Measurements from ENCODE around the gene FCHO2.

Gene FCHO2

DNA sequence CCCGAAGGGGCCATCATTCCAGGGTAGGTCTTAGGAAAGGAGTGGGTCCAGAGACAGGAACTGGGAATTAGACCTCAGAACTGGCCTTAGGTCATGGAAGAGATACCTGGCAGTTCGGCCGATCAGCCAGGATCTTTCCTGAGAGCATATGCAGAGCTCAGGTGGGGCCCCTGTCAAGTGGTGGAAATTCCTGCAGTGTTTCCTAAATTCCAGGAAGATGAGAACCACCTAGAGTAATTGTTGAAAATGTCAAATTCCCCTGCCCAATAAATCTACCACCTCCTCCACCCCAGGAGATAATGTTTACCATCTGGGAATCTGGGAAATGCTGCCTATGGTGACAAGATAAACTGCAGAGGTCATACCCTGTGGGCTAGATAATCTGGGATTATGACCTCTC lies 179.2 kb downstream of the FCHO2 start:
- DNase-seq (ENCODE audit: low spot score) = peak; percentile 25

DNA sequence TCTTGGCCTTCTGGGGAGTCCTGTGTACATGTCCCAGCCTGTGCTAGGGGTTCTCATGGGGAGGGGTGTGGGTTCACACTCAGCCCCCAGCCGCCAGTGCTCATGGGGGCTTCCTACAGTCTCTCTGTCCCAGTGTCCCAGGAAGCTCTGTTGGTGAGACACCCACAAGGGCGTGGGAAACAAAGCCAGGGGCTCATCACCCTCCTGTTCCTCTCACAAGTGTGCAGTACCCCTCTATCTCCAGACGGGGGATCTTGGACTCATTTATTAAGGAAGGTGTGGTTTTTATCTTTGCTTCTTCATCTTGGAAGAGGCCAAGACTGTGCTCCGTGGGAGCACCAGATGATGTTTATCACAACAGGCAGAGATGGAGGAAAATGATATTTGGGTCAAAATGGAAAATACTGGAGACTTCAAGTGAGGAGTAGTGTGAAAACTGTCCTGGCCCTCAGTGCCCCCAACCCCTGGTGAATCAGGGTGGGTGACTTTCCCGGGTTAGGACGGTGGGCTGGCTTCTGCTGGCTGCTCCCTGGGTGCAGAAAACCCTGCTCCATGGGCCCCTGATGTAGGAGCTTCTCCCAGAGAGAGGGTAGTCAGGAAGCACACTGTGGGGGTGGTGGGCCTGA lies 179.7 kb downstream of the FCHO2 start:
- DNase-seq (ENCODE audit: low spot score) = peak; percentile 83

DNA sequence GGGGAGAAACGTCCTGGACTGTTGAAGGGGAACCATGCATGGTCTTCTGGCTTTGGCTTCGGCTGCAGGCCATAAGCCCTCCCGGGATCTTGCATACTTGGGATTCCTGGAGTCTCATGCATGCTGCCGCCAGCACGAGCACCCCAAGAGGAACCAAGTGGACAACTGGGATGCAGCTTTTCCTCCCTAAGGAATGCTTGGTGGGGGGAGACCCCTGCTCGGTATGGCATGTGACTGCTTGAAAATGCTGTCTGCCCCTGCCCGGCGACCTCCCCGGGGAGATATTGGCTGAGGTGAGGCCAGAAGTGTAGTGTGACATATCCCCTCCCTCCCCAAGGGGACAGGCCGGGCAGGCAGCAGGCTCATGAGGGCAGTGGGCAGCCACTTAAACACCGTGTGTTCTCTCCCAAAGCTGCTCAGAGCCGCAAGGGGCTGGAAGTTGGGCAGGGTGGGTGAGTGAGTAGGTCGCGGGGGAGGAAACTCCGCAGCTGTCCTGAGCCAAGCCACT lies 180.3 kb downstream of the FCHO2 start:
- DNase-seq (ENCODE audit: low spot score) = no peak

DNA sequence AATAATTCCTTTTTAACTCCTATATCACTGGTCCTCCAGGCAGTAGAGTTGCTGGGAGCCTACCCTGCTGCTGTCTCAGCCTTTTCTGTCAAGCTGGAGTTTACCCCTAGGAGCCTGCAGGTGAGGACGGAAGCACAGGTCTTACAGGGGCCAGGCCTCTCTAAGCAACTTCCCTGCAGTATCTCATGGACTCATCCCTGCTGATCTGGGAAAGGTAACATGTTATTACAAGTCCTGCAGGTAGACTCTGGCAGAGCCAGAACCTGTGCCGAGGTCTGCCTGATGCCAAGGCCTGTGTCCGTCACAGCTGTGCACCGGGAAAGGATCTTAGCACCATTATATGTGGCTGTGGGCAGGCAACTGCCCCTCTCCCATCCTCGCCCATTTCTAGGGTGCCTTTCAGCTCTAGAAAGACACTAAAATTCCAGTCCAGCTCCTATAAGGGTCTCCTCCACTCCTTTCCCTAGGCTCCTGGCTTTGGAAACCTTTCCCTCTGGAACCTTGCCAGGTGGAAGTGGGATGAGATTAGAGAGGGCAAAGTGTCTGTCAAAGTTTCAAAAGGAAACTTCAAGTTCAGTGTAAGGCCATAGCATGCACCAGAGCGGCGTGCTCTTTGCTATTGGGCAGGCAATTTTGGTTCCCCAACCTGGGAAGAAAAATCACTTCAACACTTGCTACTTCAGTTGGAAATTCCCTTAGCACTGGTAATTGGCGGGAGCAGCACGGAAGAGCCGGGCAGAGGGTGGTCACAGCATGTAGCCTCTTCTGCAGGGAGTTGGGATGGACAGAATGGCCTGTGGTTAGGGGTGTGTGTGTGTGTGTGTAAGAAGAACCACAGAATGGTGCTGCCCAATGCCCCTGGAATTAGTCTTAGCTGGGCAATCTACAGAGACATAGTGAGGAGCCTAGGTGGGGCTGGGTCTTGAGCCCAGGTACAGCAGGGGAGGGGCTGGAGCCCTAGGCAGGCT lies 182.0 kb downstream of the FCHO2 start:
- DNase-seq (ENCODE audit: low spot score) = no peak

DNA sequence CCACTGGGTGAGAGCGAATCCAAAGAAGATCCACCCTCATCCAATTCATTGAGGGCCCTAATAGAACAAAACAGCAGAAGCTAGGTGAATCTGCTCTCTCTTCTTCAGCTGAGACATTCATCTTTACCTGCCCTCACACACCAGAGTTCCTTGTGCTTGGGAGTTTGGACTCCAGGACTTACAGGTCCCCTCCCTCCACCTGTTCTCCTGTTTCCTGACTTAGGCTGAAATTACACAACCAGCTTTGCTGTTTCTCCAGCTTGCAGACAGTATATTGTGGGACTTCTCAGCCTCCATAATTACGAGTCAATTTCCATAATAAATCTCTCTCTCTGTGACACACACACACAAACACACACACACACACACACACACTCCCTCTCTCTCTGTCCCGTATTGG lies 183.6 kb downstream of the FCHO2 start:
- no peak for DNase-seq (ENCODE audit: low spot score)
